HepG2 (cell line): ENCODE results near the gene CCDC9B. TPM values are rescaled to one million over a fixed set of nuclear protein-coding genes. Genes with fewer than 3 reads are reported as not detected.

Experiments
- EZH2 ChIP-seq: conservative IDR thresholded peaks from 2 replicates; pipeline ENCODE4 v1.6.1; 2012; ENCODE audit warnings: mild to moderate bottlenecking, low read depth, low read length, moderate library complexity
- HNRNPK ChIP-seq: fragments of 200-400 bp; formaldehyde crosslinking; IDR thresholded peaks from 2 replicates; pipeline ENCODE4 v1.6.1; 2018; ENCODE audit warnings: low read length, low read depth, moderate library complexity, mild to moderate bottlenecking; ENCODE audit not compliant: poor library complexity, severe bottlenecking
- ISL2 ChIP-seq: sonication (generic); formaldehyde crosslinking; IDR thresholded peaks from 2 replicates; pipeline ENCODE4 v1.5.0; 2020; ENCODE audit warnings: missing genetic modification reagents
- NFE2L1 ChIP-seq: sonication (generic); formaldehyde crosslinking; IDR thresholded peaks from 2 replicates; pipeline ENCODE4 v1.4.0; 2020; ENCODE audit warnings: missing genetic modification reagents, mild to moderate bottlenecking, borderline replicate concordance
- PHF20 ChIP-seq: sonication (generic); formaldehyde crosslinking; IDR thresholded peaks from 2 replicates; pipeline ENCODE4 v1.5.0; 2020; ENCODE audit warnings: mild to moderate bottlenecking, missing genetic modification reagents
- PHF8 ChIP-seq: sonication (generic); formaldehyde crosslinking; IDR thresholded peaks from 2 replicates; pipeline ENCODE4 v1.5.0; 2020; ENCODE audit warnings: missing genetic modification reagents
- SP1 ChIP-seq, 2 experiments: fragments of 450-650 bp in 1 of 2; sonication (generic) in 1 of 2; formaldehyde crosslinking in 1 of 2; IDR thresholded peaks; 2 replicates each; pipeline versions ENCODE4 v1.4.0 to v1.6.1; 2016 to 2020; ENCODE audit warnings: missing genetic modification reagents in 1 of 2
- SP5 ChIP-seq: IDR thresholded peaks from 2 replicates; pipeline ENCODE4 v1.6.1; 2016; ENCODE audit warnings: low read depth, borderline replicate concordance
- TCF12 ChIP-seq, 2 experiments: fragments of 450-650 bp in 1 of 2; sonication (generic) in 1 of 2; formaldehyde crosslinking in 1 of 2; IDR thresholded peaks; 2 replicates each; pipeline versions ENCODE4 v1.6.1 to v1.8.0; 2017 to 2022; ENCODE audit warnings: antibody characterized with exemption in 1 of 2, mild to moderate bottlenecking in 1 of 2, missing genetic modification reagents in 1 of 2, moderate library complexity in 1 of 2
- TOE1 ChIP-seq: sonication (generic); formaldehyde crosslinking; IDR thresholded peaks from 2 replicates; pipeline ENCODE4 v1.4.0; 2020; ENCODE audit warnings: mild to moderate bottlenecking, missing genetic modification reagents
- ZFP90 ChIP-seq: sonication (generic); formaldehyde crosslinking; IDR thresholded peaks from 2 replicates; pipeline ENCODE4 v1.8.0; 2022; ENCODE audit warnings: missing genetic modification reagents, mild to moderate bottlenecking, inconsistent platforms, borderline replicate concordance
- ZNF33A ChIP-seq: sonication (generic); formaldehyde crosslinking; IDR thresholded peaks from 2 replicates; pipeline ENCODE4 v1.5.1; 2020; ENCODE audit warnings: missing genetic modification reagents, mild to moderate bottlenecking, moderate library complexity, borderline replicate concordance
- ZNF33B ChIP-seq: sonication (generic); formaldehyde crosslinking; IDR thresholded peaks from 2 replicates; pipeline ENCODE4 v1.5.1; 2020; ENCODE audit warnings: mild to moderate bottlenecking, missing genetic modification reagents
- polyA plus RNA-seq, 8 experiments: library from polyadenylated mRNA; depleted of rRNA in 3 of 8; stranded (reverse) in 7 of 8; unstranded in 1 of 8; fragments of >200 nt; fragmentation: Illumina TruSeq in 4 of 8; extraction: Trizol in 4 of 8; gene quantifications; 2 replicates each; pipeline versions ENCODE4 v1.2.1 to v1.2.3, GENCODE V29; 2011 to 2016; ENCODE audit warnings: low read depth in 4 of 8, missing spikeins in 1 of 8, mixed read lengths in 1 of 8; ENCODE audit not compliant: insufficient read depth in 1 of 8
- total RNA-seq, 5 experiments: library from RNA; depleted of rRNA; stranded (reverse); fragments of >200 nt; fragmentation: Illumina TruSeq; extraction: Trizol; gene quantifications; 2 replicates each; pipeline ENCODE4 v1.2.3, GENCODE V29; 2016; ENCODE audit warnings: low read depth in 1 of 5
- TF ChIP-seq, protein P1 (sequence below): sonication (generic); formaldehyde crosslinking; IDR thresholded peaks from 2 replicates; pipeline ENCODE4 v1.4.0; 2020; ENCODE audit warnings: missing genetic modification reagents
- TF ChIP-seq, protein P2 (sequence below): sonication (generic); formaldehyde crosslinking; IDR thresholded peaks from 2 replicates; pipeline ENCODE4 v1.4.0; 2020; ENCODE audit warnings: missing genetic modification reagents
- TF ChIP-seq, protein P3 (sequence below): sonication (generic); formaldehyde crosslinking; IDR thresholded peaks from 2 replicates; pipeline ENCODE4 v1.4.0; 2020; ENCODE audit warnings: missing genetic modification reagents
- TF ChIP-seq, protein P4 (sequence below): sonication (generic); formaldehyde crosslinking; IDR thresholded peaks from 2 replicates; pipeline ENCODE4 v1.4.0; 2020; ENCODE audit warnings: missing genetic modification reagents, borderline replicate concordance
- TF ChIP-seq, protein P5 (sequence below): IDR thresholded peaks from 2 replicates; pipeline ENCODE4 v1.6.1; 2016; ENCODE audit warnings: low read depth

The CCDC9B gene
- total and polyA plus RNA-seq, 2 of the 13 experiments (the other 11 are each of a cell fraction or from before 2014, with no cell fraction given), result 0.98 to 1.6 TPM

DNA sequence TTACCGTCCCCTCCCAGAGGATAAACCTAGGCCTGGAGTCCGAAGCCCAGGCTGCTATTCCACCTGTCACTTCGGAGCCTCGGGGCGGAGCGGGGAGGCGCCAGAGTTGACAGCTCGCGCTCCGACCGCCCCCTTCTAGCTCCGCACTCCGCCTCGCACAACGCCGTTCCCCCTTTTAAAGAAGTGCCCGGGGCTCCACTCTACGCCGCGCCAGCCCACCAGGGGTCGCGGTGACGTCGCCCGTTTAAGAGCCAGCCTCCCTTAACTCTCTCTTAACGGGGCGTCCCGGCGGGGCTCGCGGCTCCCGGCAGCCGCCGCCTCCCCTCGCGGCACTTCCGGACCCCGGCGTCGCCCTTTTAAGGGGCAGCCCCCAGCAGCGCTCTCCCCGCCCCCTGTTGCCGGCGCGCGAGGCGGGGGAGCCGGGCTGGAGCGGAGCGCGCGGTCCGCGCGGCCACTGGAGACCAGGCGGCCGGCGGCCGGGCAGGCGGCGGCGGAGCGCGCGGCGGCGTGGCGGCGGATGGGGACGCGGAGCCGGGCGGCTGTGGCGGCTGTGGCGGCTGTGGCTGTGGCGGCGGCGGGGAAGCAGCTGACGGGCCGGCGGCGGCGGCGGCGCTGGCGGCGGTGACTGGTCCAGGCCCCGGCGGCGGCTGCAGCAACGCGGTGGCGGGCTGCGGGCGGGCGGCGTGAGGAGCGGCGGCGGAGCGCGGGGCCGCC, 17.3 kb downstream of the CCDC9B start, which contains the start of gene INAFM2 (continued):
- TF ChIP-seq, protein P1, sequence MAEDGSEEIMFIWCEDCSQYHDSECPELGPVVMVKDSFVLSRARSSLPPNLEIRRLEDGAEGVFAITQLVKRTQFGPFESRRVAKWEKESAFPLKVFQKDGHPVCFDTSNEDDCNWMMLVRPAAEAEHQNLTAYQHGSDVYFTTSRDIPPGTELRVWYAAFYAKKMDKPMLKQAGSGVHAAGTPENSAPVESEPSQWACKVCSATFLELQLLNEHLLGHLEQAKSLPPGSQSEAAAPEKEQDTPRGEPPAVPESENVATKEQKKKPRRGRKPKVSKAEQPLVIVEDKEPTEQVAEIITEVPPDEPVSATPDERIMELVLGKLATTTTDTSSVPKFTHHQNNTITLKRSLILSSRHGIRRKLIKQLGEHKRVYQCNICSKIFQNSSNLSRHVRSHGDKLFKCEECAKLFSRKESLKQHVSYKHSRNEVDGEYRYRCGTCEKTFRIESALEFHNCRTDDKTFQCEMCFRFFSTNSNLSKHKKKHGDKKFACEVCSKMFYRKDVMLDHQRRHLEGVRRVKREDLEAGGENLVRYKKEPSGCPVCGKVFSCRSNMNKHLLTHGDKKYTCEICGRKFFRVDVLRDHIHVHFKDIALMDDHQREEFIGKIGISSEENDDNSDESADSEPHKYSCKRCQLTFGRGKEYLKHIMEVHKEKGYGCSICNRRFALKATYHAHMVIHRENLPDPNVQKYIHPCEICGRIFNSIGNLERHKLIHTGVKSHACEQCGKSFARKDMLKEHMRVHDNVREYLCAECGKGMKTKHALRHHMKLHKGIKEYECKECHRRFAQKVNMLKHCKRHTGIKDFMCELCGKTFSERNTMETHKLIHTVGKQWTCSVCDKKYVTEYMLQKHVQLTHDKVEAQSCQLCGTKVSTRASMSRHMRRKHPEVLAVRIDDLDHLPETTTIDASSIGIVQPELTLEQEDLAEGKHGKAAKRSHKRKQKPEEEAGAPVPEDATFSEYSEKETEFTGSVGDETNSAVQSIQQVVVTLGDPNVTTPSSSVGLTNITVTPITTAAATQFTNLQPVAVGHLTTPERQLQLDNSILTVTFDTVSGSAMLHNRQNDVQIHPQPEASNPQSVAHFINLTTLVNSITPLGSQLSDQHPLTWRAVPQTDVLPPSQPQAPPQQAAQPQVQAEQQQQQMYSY (CRISPR knock-in tag), result 0 out of 2 replicates have a peak, but pooled peaks have one; percentile 43
- TF ChIP-seq PHF20 (CRISPR knock-in tag), result peak; percentile 46; the same call in 1 of the 2 replicates
- TF ChIP-seq TOE1, result peak; percentile 27; the same call in 1 of the 2 replicates
- TF ChIP-seq, protein P2, sequence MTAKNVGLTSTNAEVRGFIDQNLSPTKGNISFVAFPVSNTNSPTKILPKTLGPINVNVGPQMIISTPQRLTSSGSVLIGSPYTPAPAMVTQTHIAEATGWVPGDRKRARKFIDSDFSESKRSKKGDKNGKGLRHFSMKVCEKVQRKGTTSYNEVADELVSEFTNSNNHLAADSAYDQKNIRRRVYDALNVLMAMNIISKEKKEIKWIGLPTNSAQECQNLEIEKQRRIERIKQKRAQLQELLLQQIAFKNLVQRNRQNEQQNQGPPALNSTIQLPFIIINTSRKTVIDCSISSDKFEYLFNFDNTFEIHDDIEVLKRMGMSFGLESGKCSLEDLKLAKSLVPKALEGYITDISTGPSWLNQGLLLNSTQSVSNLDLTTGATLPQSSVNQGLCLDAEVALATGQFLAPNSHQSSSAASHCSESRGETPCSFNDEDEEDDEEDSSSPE (CRISPR knock-in tag), result peak; percentile 73
- TF ChIP-seq ZFP90 (CRISPR knock-in tag), result peak; percentile 67; the same call in 1 of the 2 replicates
- peak; percentile 77 for TF ChIP-seq HNRNPK
- TF ChIP-seq PHF8 (CRISPR knock-in tag), result 0 out of 2 replicates have a peak, but pooled peaks have one; percentile 19
- TF ChIP-seq, protein P3, sequence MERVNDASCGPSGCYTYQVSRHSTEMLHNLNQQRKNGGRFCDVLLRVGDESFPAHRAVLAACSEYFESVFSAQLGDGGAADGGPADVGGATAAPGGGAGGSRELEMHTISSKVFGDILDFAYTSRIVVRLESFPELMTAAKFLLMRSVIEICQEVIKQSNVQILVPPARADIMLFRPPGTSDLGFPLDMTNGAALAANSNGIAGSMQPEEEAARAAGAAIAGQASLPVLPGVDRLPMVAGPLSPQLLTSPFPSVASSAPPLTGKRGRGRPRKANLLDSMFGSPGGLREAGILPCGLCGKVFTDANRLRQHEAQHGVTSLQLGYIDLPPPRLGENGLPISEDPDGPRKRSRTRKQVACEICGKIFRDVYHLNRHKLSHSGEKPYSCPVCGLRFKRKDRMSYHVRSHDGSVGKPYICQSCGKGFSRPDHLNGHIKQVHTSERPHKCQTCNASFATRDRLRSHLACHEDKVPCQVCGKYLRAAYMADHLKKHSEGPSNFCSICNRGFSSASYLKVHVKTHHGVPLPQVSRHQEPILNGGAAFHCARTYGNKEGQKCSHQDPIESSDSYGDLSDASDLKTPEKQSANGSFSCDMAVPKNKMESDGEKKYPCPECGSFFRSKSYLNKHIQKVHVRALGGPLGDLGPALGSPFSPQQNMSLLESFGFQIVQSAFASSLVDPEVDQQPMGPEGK (CRISPR knock-in tag), result peak; percentile 66
- no peak for TF ChIP-seq ZNF33A (CRISPR knock-in tag)
- TF ChIP-seq, protein P4, sequence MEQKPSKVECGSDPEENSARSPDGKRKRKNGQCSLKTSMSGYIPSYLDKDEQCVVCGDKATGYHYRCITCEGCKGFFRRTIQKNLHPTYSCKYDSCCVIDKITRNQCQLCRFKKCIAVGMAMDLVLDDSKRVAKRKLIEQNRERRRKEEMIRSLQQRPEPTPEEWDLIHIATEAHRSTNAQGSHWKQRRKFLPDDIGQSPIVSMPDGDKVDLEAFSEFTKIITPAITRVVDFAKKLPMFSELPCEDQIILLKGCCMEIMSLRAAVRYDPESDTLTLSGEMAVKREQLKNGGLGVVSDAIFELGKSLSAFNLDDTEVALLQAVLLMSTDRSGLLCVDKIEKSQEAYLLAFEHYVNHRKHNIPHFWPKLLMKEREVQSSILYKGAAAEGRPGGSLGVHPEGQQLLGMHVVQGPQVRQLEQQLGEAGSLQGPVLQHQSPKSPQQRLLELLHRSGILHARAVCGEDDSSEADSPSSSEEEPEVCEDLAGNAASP, result peak; percentile 48; the same call in 1 of the 2 replicates
- TF ChIP-seq ZNF33B (CRISPR knock-in tag), result 0 out of 2 replicates have a peak, but pooled peaks have one; percentile 33
- peak; percentile 75 for TF ChIP-seq ISL2 (CRISPR knock-in tag)
- TF ChIP-seq EZH2, result no peak
- no peak for TF ChIP-seq TCF12 (IDR thresholded peaks at IDR 0.05)
- TF ChIP-seq TCF12 (CRISPR knock-in tag; IDR thresholded peaks at IDR 0.05), result peak; percentile 46; the same call in 1 of the 2 replicates
- peak; percentile 83; the same call in 1 of the 2 replicates for TF ChIP-seq SP5 (CRISPR knock-in tag)
- TF ChIP-seq SP1 (IDR thresholded peaks at IDR 0.05), result no peak
- peak; percentile 63 for TF ChIP-seq SP1 (CRISPR knock-in tag; IDR thresholded peaks at IDR 0.05)
- no peak for TF ChIP-seq NFE2L1 (CRISPR knock-in tag)
- TF ChIP-seq, protein P5, sequence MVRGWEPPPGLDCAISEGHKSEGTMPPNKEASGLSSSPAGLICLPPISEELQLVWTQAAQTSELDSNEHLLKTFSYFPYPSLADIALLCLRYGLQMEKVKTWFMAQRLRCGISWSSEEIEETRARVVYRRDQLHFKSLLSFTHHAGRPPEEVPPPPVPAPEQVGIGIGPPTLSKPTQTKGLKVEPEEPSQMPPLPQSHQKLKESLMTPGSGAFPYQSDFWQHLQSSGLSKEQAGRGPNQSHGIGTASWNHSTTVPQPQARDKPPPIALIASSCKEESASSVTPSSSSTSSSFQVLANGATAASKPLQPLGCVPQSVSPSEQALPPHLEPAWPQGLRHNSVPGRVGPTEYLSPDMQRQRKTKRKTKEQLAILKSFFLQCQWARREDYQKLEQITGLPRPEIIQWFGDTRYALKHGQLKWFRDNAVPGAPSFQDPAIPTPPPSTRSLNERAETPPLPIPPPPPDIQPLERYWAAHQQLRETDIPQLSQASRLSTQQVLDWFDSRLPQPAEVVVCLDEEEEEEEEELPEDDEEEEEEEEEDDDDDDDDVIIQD (CRISPR knock-in tag), result no peak
